Measurements from ENCODE around the gene CPB2.

- TF ChIP-seq CTCF (IDR thresholded peaks at IDR 0.05) = no peak
- TF ChIP-seq POLR2A (IDR thresholded peaks at IDR 0.05) = no peak
Measured at GRCh38 chr13:46086421-46086922, 18.4 kb downstream of the CPB2 start.
